B cell (primary cell): ENCODE measurements around the gene FOXE3. TPM values are rescaled to one million over a fixed set of nuclear protein-coding genes. Genes with fewer than 3 reads are reported as not detected.

Experiments used
- ATAC-seq: fragments of 200-7000 bp; cut with Tn5 transposase; one replicate; pipeline ENCODE4 v1.10.0; 2021; ENCODE audit warnings: low read depth, mild to moderate bottlenecking, moderate number of reproducible peaks, moderate library complexity
- CTCF ChIA-PET: fragments of 350-600 bp; sonication (Branson Sonifier 250); formaldehyde crosslinking; loops from one replicate; lab custom pipeline; 2021; ENCODE audit warnings: antibody characterized with exemption, inconsistent platforms; lab: Charles Lee
- POLR2A ChIA-PET: fragments of 350-600 bp; sonication (Branson Sonifier 250); formaldehyde crosslinking; loops from one replicate; lab custom pipeline; 2021; ENCODE audit warnings: antibody characterized with exemption; lab: Charles Lee
- DNase-seq: peaks from one replicate; pipeline ENCODE4 v3.0.0; 2013
- H2AFZ ChIP-seq: 2 replicates; pipeline ENCODE4 v1.6.1; 2012; ENCODE audit warnings: mild to moderate bottlenecking, low read depth, low read length; ENCODE audit not compliant: insufficient read depth, poor library complexity, severe bottlenecking
- H3K27ac ChIP-seq, 2 donors: 1 replicate in 1 of 2; 2 replicates in 1 of 2; pipeline ENCODE4 v1.5.1; 2012 to 2013; ENCODE audit warnings: low read length in 2 of 2, mild to moderate bottlenecking in 2 of 2, moderate library complexity in 1 of 2
- H3K27me3 ChIP-seq, 4 experiments: fragments of 200-600 bp in 1 of 4; sonication (generic) in 1 of 4; replicated peaks in 1 of 4; 1 replicate in 2 of 4; 2 replicates in 2 of 4; pipeline versions ENCODE4 v1.6.1 to v1.7.0; 2013 to 2016; ENCODE audit warnings: low read length in 3 of 4, mild to moderate bottlenecking in 2 of 4, mixed read lengths in 1 of 4, moderate library complexity in 1 of 4; ENCODE audit not compliant: insufficient read depth in 4 of 4, control insufficient read depth in 3 of 4; ENCODE audit errors: control extremely low read depth in 1 of 4
- H3K36me3 ChIP-seq, 2 experiments: replicated peaks in 1 of 2; 1 replicate in 1 of 2; 2 replicates in 1 of 2; pipeline versions ENCODE4 v1.6.1 to v1.7.1; 2013; ENCODE audit warnings: low read length in 1 of 2; ENCODE audit not compliant: insufficient read depth in 2 of 2, control insufficient read depth in 1 of 2; ENCODE audit errors: control extremely low read depth in 1 of 2, extremely low read depth in 1 of 2
- H3K4me1 ChIP-seq, 2 donors: fragments of 200-600 bp in 1 of 2; sonication (generic) in 1 of 2; 1 replicate in 1 of 2; 2 replicates in 1 of 2; pipeline versions ENCODE4 v1.5.1 to v1.6.1; 2013 to 2017; ENCODE audit warnings: low read length in 2 of 2; ENCODE audit not compliant: control insufficient read depth in 2 of 2, insufficient read depth in 2 of 2
- H3K4me2 ChIP-seq: replicated peaks from 2 replicates; pipeline ENCODE3; 2012; ENCODE audit warnings: mild to moderate bottlenecking, low read depth, low read length; ENCODE audit not compliant: poor library complexity, severe bottlenecking
- H3K4me3 ChIP-seq, 5 experiments: fragments of 200-600 bp in 1 of 5; sonication (generic) in 1 of 5; 1 replicate in 3 of 5; 2 replicates in 2 of 5; pipeline versions ENCODE4 v1.5.1 to v1.7.0; 2011 to 2016; ENCODE audit warnings: low read length in 4 of 5, mild to moderate bottlenecking in 4 of 5, low read depth in 2 of 5, control low read depth in 1 of 5, moderate library complexity in 1 of 5; ENCODE audit not compliant: insufficient read depth in 1 of 5; ENCODE audit errors: control extremely low read depth in 1 of 5, extremely low read depth in 1 of 5
- H3K79me2 ChIP-seq: fragments of 200-600 bp; sonication (generic); one replicate; pipeline ENCODE4 v1.6.0; 2016; ENCODE audit warnings: low read length; ENCODE audit not compliant: control insufficient read depth, insufficient read depth
- H3K9ac ChIP-seq: fragments of 200-600 bp; sonication (generic); 2 replicates; pipeline ENCODE4 v1.6.1; 2017; ENCODE audit warnings: mild to moderate bottlenecking, low read length, moderate library complexity
- H3K9me3 ChIP-seq, 3 donors: one replicate each; pipeline versions ENCODE4 v1.6.1 to v1.7.1; 2013; ENCODE audit warnings: low read length in 2 of 3; ENCODE audit not compliant: control insufficient read depth in 2 of 3, insufficient read depth in 1 of 3; ENCODE audit errors: control extremely low read depth in 1 of 3
- H4K20me1 ChIP-seq: 2 replicates; pipeline ENCODE4 v1.6.0; 2012; ENCODE audit warnings: mild to moderate bottlenecking, low read length; ENCODE audit not compliant: insufficient read depth, control insufficient read depth, poor library complexity, severe bottlenecking
- H3K27ac Mint-ChIP-seq: one replicate; pipeline ENCODE4 v1.8.0; 2021; ENCODE audit warnings: mixed read lengths
- H3K27me3 Mint-ChIP-seq: one replicate; pipeline ENCODE4 v1.8.0; 2021; ENCODE audit warnings: mixed read lengths
- H3K4me1 Mint-ChIP-seq: one replicate; pipeline ENCODE4 v1.8.0; 2021; ENCODE audit warnings: mixed read lengths
- H3K4me3 Mint-ChIP-seq: one replicate; pipeline ENCODE4 v1.8.0; 2021; ENCODE audit warnings: mixed read lengths
- H3K9me3 Mint-ChIP-seq: one replicate; pipeline ENCODE4 v1.8.0; 2022; ENCODE audit warnings: mixed read lengths; ENCODE audit not compliant: insufficient read depth
- EZH2 ChIP-seq: IDR thresholded peaks from 2 replicates; pipeline ENCODE4 v1.6.1; 2012; ENCODE audit warnings: borderline replicate concordance, low read depth, mild to moderate bottlenecking, moderate library complexity, low read length; ENCODE audit not compliant: insufficient read depth, poor library complexity, severe bottlenecking
- WGBS: methylation state at CpG from one replicate; pipeline ENCODE4 v1.1.5; 2013; ENCODE audit warnings: missing lambda C conversion rate; ENCODE audit not compliant: insufficient coverage; 5-methylcytosine and 5-hydroxymethylcytosine counted together
- intact Hi-C: fragments of 100-400 bp; cut with micrococcal nuclease; formaldehyde crosslinking; loops from one replicate; pipeline ENCODE4 v1.10.0; 2022
- polyA plus RNA-seq: library from polyadenylated mRNA; depleted of rRNA; stranded (reverse); fragments of >200 nt; gene quantifications from 2 replicates; pipeline ENCODE4 v1.2.3, GENCODE V29; 2012
- total RNA-seq, 2 donors: library from RNA; stranded (reverse); fragments of 120-200 nt in 1 of 2; gene quantifications; 1 replicate in 1 of 2; 2 replicates in 1 of 2; pipeline versions ENCODE4 v1.2.3 to v1.2.4, GENCODE V29; 2013 to 2022
- TF ChIP-seq, protein P1 (sequence below): fragments of 200-600 bp; IDR thresholded peaks from one replicate; pipeline ENCODE4 v1.8.0; 2022; ENCODE audit warnings: antibody characterized with exemption, mild to moderate bottlenecking

Gene FOXE3
- total and polyA plus RNA-seq, 2 donors (not counting 1 experiment from before 2014, with no cell fraction given), result not detected

- H2AFZ ChIP-seq, result no peak overlapping the region
- Mint-ChIP-seq H3K27me3 (peaks cover 17% of the 10 kb centered on the region), H3K9me3 (peaks cover 4% of the 10 kb centered on the region), H3K27ac (no peak overlapping the region), H3K4me3 (no peak overlapping the region), H3K4me1 (peaks cover 24% of the 10 kb centered on the region)
- DNase-seq (no peak), ATAC-seq (no peak)
- CTCF ChIA-PET, result interaction anchor here (1.2 kb wide), 1 partner anchor 10 kb away, joined by 4 read pairs; no protein-coding TSS in a partner anchor
- no peak overlapping the region for H3K4me2 ChIP-seq
- 93% methylated on average over 3 of the region's 3 CpGs for WGBS
- no peak overlapping the region for H3K4me3 ChIP-seq
- H3K4me1 ChIP-seq, result peaks cover 33 to 49% of the 10 kb centered on the region in 2 donors
- H3K9me3 ChIP-seq, result peaks cover 0 to 48% (median 15%) of the 10 kb centered on the region in 3 donors
- no peaks in the 10 kb centered on the region for H3K79me2 ChIP-seq
- no peak overlapping the region for H3K9ac ChIP-seq
- H3K27me3 ChIP-seq, result peaks cover 0 to 80% (median 58%) of the 10 kb centered on the region in 4 experiments
- H3K27ac ChIP-seq, result no peak overlapping the region
- intact Hi-C loops, result loop anchor here (2.0 kb wide), 1 partner anchor 211 kb away; no protein-coding TSS in a partner anchor
- POLR2A ChIA-PET, result no interaction called here
- no peaks in the 10 kb centered on the region for H4K20me1 ChIP-seq
- H3K36me3 ChIP-seq, result no peaks in the 10 kb centered on the region
- TF ChIP-seq, protein P1, sequence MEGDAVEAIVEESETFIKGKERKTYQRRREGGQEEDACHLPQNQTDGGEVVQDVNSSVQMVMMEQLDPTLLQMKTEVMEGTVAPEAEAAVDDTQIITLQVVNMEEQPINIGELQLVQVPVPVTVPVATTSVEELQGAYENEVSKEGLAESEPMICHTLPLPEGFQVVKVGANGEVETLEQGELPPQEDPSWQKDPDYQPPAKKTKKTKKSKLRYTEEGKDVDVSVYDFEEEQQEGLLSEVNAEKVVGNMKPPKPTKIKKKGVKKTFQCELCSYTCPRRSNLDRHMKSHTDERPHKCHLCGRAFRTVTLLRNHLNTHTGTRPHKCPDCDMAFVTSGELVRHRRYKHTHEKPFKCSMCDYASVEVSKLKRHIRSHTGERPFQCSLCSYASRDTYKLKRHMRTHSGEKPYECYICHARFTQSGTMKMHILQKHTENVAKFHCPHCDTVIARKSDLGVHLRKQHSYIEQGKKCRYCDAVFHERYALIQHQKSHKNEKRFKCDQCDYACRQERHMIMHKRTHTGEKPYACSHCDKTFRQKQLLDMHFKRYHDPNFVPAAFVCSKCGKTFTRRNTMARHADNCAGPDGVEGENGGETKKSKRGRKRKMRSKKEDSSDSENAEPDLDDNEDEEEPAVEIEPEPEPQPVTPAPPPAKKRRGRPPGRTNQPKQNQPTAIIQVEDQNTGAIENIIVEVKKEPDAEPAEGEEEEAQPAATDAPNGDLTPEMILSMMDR, result no peak
- TF ChIP-seq EZH2, result no peak
Observed at GRCh38 chr1:47441450-47442106, 25.5 kb downstream of the FOXE3 start.

GRCh38 chr1:47442202-47442601, 26.1 kb downstream of the FOXE3 start:
- Mint-ChIP-seq H3K27me3 (peaks cover 23% of the 10 kb centered on the region), H3K9me3 (peaks cover 4% of the 10 kb centered on the region), H3K27ac (no peak overlapping the region), H3K4me3 (no peak overlapping the region), H3K4me1 (peaks cover 20% of the 10 kb centered on the region)
- no CpG with 5 or more reads among the region's 4 CpGs for WGBS
- H3K27me3 ChIP-seq, result peaks cover 0 to 83% (median 64%) of the 10 kb centered on the region in 4 experiments
- no peak for DNase-seq
- no peak overlapping the region for H3K4me2 ChIP-seq
- H3K4me1 ChIP-seq, result peaks cover 29 to 49% of the 10 kb centered on the region in 2 donors
- H3K4me3 ChIP-seq, result no peak overlapping the region
- H3K9me3 ChIP-seq, result peaks cover 0 to 49% (median 15%) of the 10 kb centered on the region in 3 donors
- ATAC-seq, result no peak
- H2AFZ ChIP-seq, result no peak overlapping the region
- H3K9ac ChIP-seq, result no peak overlapping the region
- H3K27ac ChIP-seq, result no peak overlapping the region
- H4K20me1 ChIP-seq, result no peaks in the 10 kb centered on the region
- ChIA-PET CTCF (interaction anchor here (1.2 kb wide), 1 partner anchor 10 kb away, joined by 4 read pairs; no protein-coding TSS in a partner anchor), POLR2A (no interaction called here)
- H3K79me2 ChIP-seq, result no peaks in the 10 kb centered on the region
- H3K36me3 ChIP-seq, result no peaks in the 10 kb centered on the region
- no peak for TF ChIP-seq EZH2
- TF ChIP-seq, protein P1, result no peak
- intact Hi-C loops, result no loop called here
